CD8-positive, alpha-beta memory T cell (primary cell): ENCODE results near the gene CNTN1. TPM values are rescaled to one million over a fixed set of nuclear protein-coding genes. Genes with fewer than 3 reads are reported as not detected.

Experiments
- CTCF ChIA-PET: fragments of 350-600 bp; sonication (Branson Sonifier 250); formaldehyde crosslinking; loops from one replicate; lab custom pipeline; 2021; ENCODE audit warnings: antibody characterized with exemption; lab: Charles Lee
- POLR2A ChIA-PET: fragments of 350-600 bp; sonication (Branson Sonifier 250); formaldehyde crosslinking; loops from one replicate; lab custom pipeline; 2021; ENCODE audit warnings: antibody characterized with exemption; lab: Charles Lee
- DNase-seq, 5 donors: peaks; one replicate each; pipeline versions ENCODE4 v3.0.0 to v3.0.0-alpha.2; 2020 to 2022; ENCODE audit warnings: mixed read lengths in 1 of 5
- H3K27ac ChIP-seq: one replicate; pipeline ENCODE4 v1.7.0; 2013; ENCODE audit warnings: low read depth, mild to moderate bottlenecking, low read length, moderate library complexity
- H3K27me3 ChIP-seq: 2 replicates; pipeline ENCODE4 v1.7.0; 2013; ENCODE audit warnings: low read length, mild to moderate bottlenecking; ENCODE audit not compliant: insufficient read depth, poor library complexity, severe bottlenecking
- H3K36me3 ChIP-seq: 2 replicates; pipeline ENCODE4 v1.7.0; 2013; ENCODE audit warnings: mild to moderate bottlenecking, low read length, moderate library complexity; ENCODE audit not compliant: insufficient read depth
- H3K4me1 ChIP-seq: 2 replicates; pipeline ENCODE4 v1.7.0; 2013; ENCODE audit warnings: mild to moderate bottlenecking, low read length, moderate library complexity; ENCODE audit not compliant: insufficient read depth
- H3K4me3 ChIP-seq: 2 replicates; pipeline ENCODE4 v1.7.0; 2013; ENCODE audit warnings: mild to moderate bottlenecking, low read length
- H3K9me3 ChIP-seq: 2 replicates; pipeline ENCODE4 v1.7.0; 2013; ENCODE audit warnings: mild to moderate bottlenecking, low read length
- H3K27ac Mint-ChIP-seq, 8 donors: one replicate each; pipeline ENCODE4 v1.8.0; 2020 to 2021; ENCODE audit warnings: mixed read lengths in 8 of 8, mild to moderate bottlenecking in 6 of 8, inconsistent platforms in 3 of 8, moderate library complexity in 3 of 8
- H3K27me3 Mint-ChIP-seq, 2 donors: one replicate each; pipeline ENCODE4 v1.8.0; 2020 to 2021; ENCODE audit warnings: mixed read lengths in 2 of 2, mild to moderate bottlenecking in 1 of 2, moderate library complexity in 1 of 2
- H3K36me3 Mint-ChIP-seq, 3 donors: one replicate each; pipeline ENCODE4 v1.8.0; 2020 to 2021; ENCODE audit warnings: mixed read lengths in 3 of 3, inconsistent platforms in 1 of 3, mild to moderate bottlenecking in 1 of 3
- H3K4me1 Mint-ChIP-seq, 3 donors: one replicate each; pipeline ENCODE4 v1.8.0; 2020 to 2021; ENCODE audit warnings: mixed read lengths in 3 of 3, inconsistent platforms in 1 of 3, mild to moderate bottlenecking in 1 of 3
- H3K4me3 Mint-ChIP-seq, 7 donors: one replicate each; pipeline ENCODE4 v1.8.0; 2020 to 2021; ENCODE audit warnings: mixed read lengths in 7 of 7, mild to moderate bottlenecking in 6 of 7, moderate library complexity in 4 of 7, inconsistent platforms in 2 of 7
- H3K9me3 Mint-ChIP-seq, 5 donors: one replicate each; pipeline ENCODE4 v1.8.0; 2020 to 2022; ENCODE audit warnings: mixed read lengths in 5 of 5, mild to moderate bottlenecking in 3 of 5, moderate library complexity in 2 of 5, inconsistent platforms in 1 of 5
- polyA plus RNA-seq: library from polyadenylated mRNA; unstranded; fragments of 300-500 nt; fragmentation: Illumina TruSeq; gene quantifications from one replicate; pipeline ENCODE4 v1.2.3, GENCODE V29; 2021
- total RNA-seq, 2 experiments: library from RNA; stranded (reverse); gene quantifications; one replicate each; pipeline ENCODE4 v1.2.3, GENCODE V29; 2021

Gene CNTN1
- total and polyA plus RNA-seq, 3 experiments from 2014 or later = not detected

GRCh38 chr12:40820794-40821484, 128.7 kb downstream of the CNTN1 start:
- Histone ChIP-seq H3K27me3 (no peaks in the 10 kb centered on the region), H3K27ac (no peak overlapping the region), H3K4me3 (no peak overlapping the region), H3K4me1 (no peaks in the 10 kb centered on the region), H3K36me3 (no peaks in the 10 kb centered on the region), H3K9me3 (no peaks in the 10 kb centered on the region)
- Mint-ChIP-seq H3K27me3 (no peaks in the 10 kb centered on the region), H3K9me3 (peaks cover 1 to 23% (median 11%) of the 10 kb centered on the region in 5 donors), H3K36me3 (no peaks in the 10 kb centered on the region), H3K27ac (no peak overlapping the region), H3K4me1 (no peaks in the 10 kb centered on the region), H3K4me3 (no peak overlapping the region)
- ChIA-PET POLR2A (no interaction called here), CTCF (no interaction called here)
- DNase-seq = no peak

- Histone ChIP-seq H3K36me3 (no peaks in the 10 kb centered on the region), H3K27me3 (no peaks in the 10 kb centered on the region), H3K27ac (no peak overlapping the region), H3K9me3 (no peaks in the 10 kb centered on the region), H3K4me1 (no peaks in the 10 kb centered on the region), H3K4me3 (no peak overlapping the region)
- Mint-ChIP-seq H3K27me3 (no peaks in the 10 kb centered on the region), H3K4me3 (no peak overlapping the region), H3K9me3 (peaks cover 0 to 5% (median 2%) of the 10 kb centered on the region in 5 donors), H3K4me1 (no peaks in the 10 kb centered on the region), H3K27ac (no peak overlapping the region), H3K36me3 (no peaks in the 10 kb centered on the region)
- POLR2A ChIA-PET = no interaction called here
- CTCF ChIA-PET = no interaction called here
- no peak for DNase-seq
Observed at GRCh38 chr12:40825156-40825555, 132.9 kb downstream of the CNTN1 start.

- H3K4me1 ChIP-seq = no peaks in the 10 kb centered on the region
- no peaks in the 10 kb centered on the region for H3K27me3 Mint-ChIP-seq
- ChIA-PET CTCF (no interaction called here), POLR2A (no interaction called here)
- no peak overlapping the region for H3K4me3 ChIP-seq
- no peaks in the 10 kb centered on the region for H3K27me3 ChIP-seq
- no peak for DNase-seq
- peaks cover 0 to 4% (median 0%) of the 10 kb centered on the region in 5 donors for H3K9me3 Mint-ChIP-seq
- H3K4me3 Mint-ChIP-seq = no peak overlapping the region
- H3K4me1 Mint-ChIP-seq = no peaks in the 10 kb centered on the region
- H3K9me3 ChIP-seq = no peaks in the 10 kb centered on the region
- no peaks in the 10 kb centered on the region for H3K36me3 Mint-ChIP-seq
- H3K27ac ChIP-seq = no peak overlapping the region
- no peak overlapping the region for H3K27ac Mint-ChIP-seq
- no peaks in the 10 kb centered on the region for H3K36me3 ChIP-seq
Observed at GRCh38 chr12:40827683-40828592, 135.7 kb downstream of the CNTN1 start.

- Mint-ChIP-seq H3K4me1 (no peaks in the 10 kb centered on the region), H3K27ac (no peak overlapping the region), H3K4me3 (no peak overlapping the region), H3K36me3 (no peaks in the 10 kb centered on the region), H3K27me3 (no peaks in the 10 kb centered on the region), H3K9me3 (peaks cover 0 to 4% (median 0%) of the 10 kb centered on the region in 5 donors)
- Histone ChIP-seq H3K36me3 (no peaks in the 10 kb centered on the region), H3K9me3 (no peaks in the 10 kb centered on the region), H3K4me1 (no peaks in the 10 kb centered on the region), H3K27me3 (no peaks in the 10 kb centered on the region), H3K27ac (no peak overlapping the region), H3K4me3 (no peak overlapping the region)
- CTCF ChIA-PET = no interaction called here
- DNase-seq = no peak
- POLR2A ChIA-PET = no interaction called here
Observed at GRCh38 chr12:40828593-40828990, 136.4 kb downstream of the CNTN1 start.

DNA sequence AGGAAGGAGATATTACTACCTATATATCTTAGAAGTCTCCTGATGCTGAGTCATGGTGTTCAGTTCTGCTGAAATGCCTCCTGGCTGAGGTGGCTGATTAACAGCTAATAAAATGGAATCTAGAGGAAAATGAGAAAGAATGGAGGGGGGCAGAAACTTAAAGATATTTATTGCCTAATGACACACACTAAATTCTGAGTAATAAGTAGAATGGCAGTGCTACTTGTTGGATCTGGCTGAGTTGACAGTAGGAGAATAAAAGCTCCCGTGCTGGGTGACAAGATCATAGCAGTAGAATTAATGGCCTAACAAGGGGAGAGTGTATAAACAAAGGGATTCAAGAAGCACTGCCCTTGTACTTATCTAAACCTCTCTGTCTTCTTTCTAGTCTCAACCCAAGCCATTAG, 137.5 kb downstream of the CNTN1 start:
- Mint-ChIP-seq H3K27ac (no peak overlapping the region), H3K27me3 (no peaks in the 10 kb centered on the region), H3K4me3 (no peak overlapping the region), H3K36me3 (no peaks in the 10 kb centered on the region), H3K4me1 (no peaks in the 10 kb centered on the region), H3K9me3 (peaks cover 0 to 4% (median 0%) of the 10 kb centered on the region in 5 donors)
- ChIA-PET CTCF (no interaction called here), POLR2A (no interaction called here)
- H3K36me3 ChIP-seq = no peaks in the 10 kb centered on the region
- DNase-seq = no peak
- H3K27me3 ChIP-seq = no peaks in the 10 kb centered on the region
- no peaks in the 10 kb centered on the region for H3K9me3 ChIP-seq
- H3K4me1 ChIP-seq = no peaks in the 10 kb centered on the region
- H3K4me3 ChIP-seq = no peak overlapping the region
- H3K27ac ChIP-seq = no peak overlapping the region

DNA sequence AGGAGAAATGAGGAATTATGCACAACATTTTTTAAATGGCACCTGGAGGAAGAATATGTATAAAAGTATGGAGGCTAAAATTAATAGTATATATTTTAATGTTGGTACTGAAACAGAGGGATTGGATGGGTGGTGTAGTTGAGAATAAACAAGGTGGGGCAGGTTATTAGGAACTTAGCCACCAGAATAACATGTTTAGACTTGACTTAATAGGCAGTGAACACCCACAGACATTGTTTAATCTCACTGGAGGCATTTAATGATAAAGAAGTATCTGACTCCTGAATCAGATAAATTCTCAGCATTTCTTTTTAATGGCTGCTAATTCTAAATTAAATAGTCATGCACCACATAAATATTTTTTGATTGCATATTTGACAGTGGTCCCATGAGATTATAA, 139.7 kb downstream of the CNTN1 start:
- no peaks in the 10 kb centered on the region for H3K4me1 Mint-ChIP-seq
- peaks cover 0 to 3% (median 0%) of the 10 kb centered on the region in 5 donors for H3K9me3 Mint-ChIP-seq
- ChIA-PET CTCF (no interaction called here), POLR2A (no interaction called here)
- no peak overlapping the region for H3K4me3 Mint-ChIP-seq
- no peak overlapping the region for H3K27ac Mint-ChIP-seq
- H3K4me3 ChIP-seq = no peak overlapping the region
- H3K4me1 ChIP-seq = no peaks in the 10 kb centered on the region
- no peaks in the 10 kb centered on the region for H3K36me3 ChIP-seq
- no peak overlapping the region for H3K27ac ChIP-seq
- no peaks in the 10 kb centered on the region for H3K9me3 ChIP-seq
- H3K27me3 ChIP-seq = no peaks in the 10 kb centered on the region
- H3K27me3 Mint-ChIP-seq = no peaks in the 10 kb centered on the region
- H3K36me3 Mint-ChIP-seq = no peaks in the 10 kb centered on the region
- no peak for DNase-seq

GRCh38 chr12:40832668-40833067, 140.4 kb downstream of the CNTN1 start:
- H3K27me3 ChIP-seq = no peaks in the 10 kb centered on the region
- no peak overlapping the region for H3K4me3 Mint-ChIP-seq
- no peak overlapping the region for H3K27ac Mint-ChIP-seq
- H3K36me3 ChIP-seq = no peaks in the 10 kb centered on the region
- no peaks in the 10 kb centered on the region for H3K36me3 Mint-ChIP-seq
- no peak overlapping the region for H3K27ac ChIP-seq
- H3K9me3 ChIP-seq = no peaks in the 10 kb centered on the region
- ChIA-PET POLR2A (no interaction called here), CTCF (no interaction called here)
- peaks cover 0 to 5% (median 0%) of the 10 kb centered on the region in 5 donors for H3K9me3 Mint-ChIP-seq
- H3K4me3 ChIP-seq = no peak overlapping the region
- no peaks in the 10 kb centered on the region for H3K4me1 ChIP-seq
- no peak for DNase-seq
- H3K4me1 Mint-ChIP-seq = no peaks in the 10 kb centered on the region
- no peaks in the 10 kb centered on the region for H3K27me3 Mint-ChIP-seq

- H3K27me3 ChIP-seq = no peaks in the 10 kb centered on the region
- no peaks in the 10 kb centered on the region for H3K36me3 Mint-ChIP-seq
- no peaks in the 10 kb centered on the region for H3K27me3 Mint-ChIP-seq
- no peak overlapping the region for H3K4me3 ChIP-seq
- no peaks in the 10 kb centered on the region for H3K9me3 ChIP-seq
- no peak for DNase-seq
- no peak overlapping the region for H3K27ac ChIP-seq
- H3K4me1 Mint-ChIP-seq = no peaks in the 10 kb centered on the region
- no peaks in the 10 kb centered on the region for H3K4me1 ChIP-seq
- CTCF ChIA-PET = no interaction called here
- no peaks in the 10 kb centered on the region for H3K36me3 ChIP-seq
- peaks cover 0 to 6% (median 4%) of the 10 kb centered on the region in 5 donors for H3K9me3 Mint-ChIP-seq
- H3K27ac Mint-ChIP-seq = no peak overlapping the region
- POLR2A ChIA-PET = no interaction called here
- H3K4me3 Mint-ChIP-seq = no peak overlapping the region
Observed at GRCh38 chr12:40833818-40834217, 141.6 kb downstream of the CNTN1 start.
